Thoracic aorta (tissue), 2 donors: ENCODE results near the gene DCLK3. TPM values are rescaled to one million over a fixed set of nuclear protein-coding genes. Genes with fewer than 3 reads are reported as not detected.

Experiments
- ATAC-seq: fragments of 150-250 bp; one replicate; pipeline ENCODE4 v1.8.0; 2017; ENCODE audit warnings: low read depth; ENCODE audit not compliant: insufficient number of reproducible peaks, low FRiP score
- DNase-seq: peaks from one replicate; pipeline ENCODE4 v3.0.0-alpha.2; 2020; ENCODE audit warnings: low spot score
- H3K27ac ChIP-seq, 2 donors: fragments of 200-600 bp; sonication (generic); 1 replicate in 1 of 2; 2 replicates in 1 of 2; pipeline ENCODE4 v1.5.1; 2016; ENCODE audit warnings: mild to moderate bottlenecking in 2 of 2, moderate library complexity in 2 of 2
- H3K27me3 ChIP-seq: fragments of 200-600 bp; sonication (generic); replicated peaks from 2 replicates; pipeline ENCODE4 v1.6.0; 2016; ENCODE audit warnings: mild to moderate bottlenecking; ENCODE audit not compliant: insufficient read depth
- H3K36me3 ChIP-seq: fragments of 200-600 bp; sonication (generic); one replicate; pipeline ENCODE4 v1.5.1; 2016
- H3K4me1 ChIP-seq, 2 donors: fragments of 200-600 bp; sonication (generic); 1 replicate in 1 of 2; 2 replicates in 1 of 2; pipeline versions ENCODE4 v1.5.1 to v1.6.0; 2016; ENCODE audit warnings: low read depth in 2 of 2, mild to moderate bottlenecking in 1 of 2; ENCODE audit not compliant: control insufficient read depth in 1 of 2
- H3K4me3 ChIP-seq: fragments of 200-600 bp; sonication (generic); 2 replicates; pipeline ENCODE4 v1.5.1; 2016; ENCODE audit warnings: mild to moderate bottlenecking
- H3K9me3 ChIP-seq: fragments of 200-600 bp; sonication (generic); 2 replicates; pipeline ENCODE4 v1.5.1; 2016
- total RNA-seq, 2 donors: library from RNA; depleted of rRNA; stranded (reverse); fragments of >200 nt; gene quantifications; one replicate each; pipeline versions ENCODE4 v1.1.0 to v1.2.3, GENCODE V29; 2016
- TF ChIP-seq, protein P1 (sequence below): fragments of 200-600 bp; sonication (generic); IDR thresholded peaks from one replicate; pipeline ENCODE4 v1.5.1; 2019; ENCODE audit warnings: antibody characterized with exemption

Gene DCLK3
- total RNA-seq, 2 donors from 2014 or later, result 0.14 TPM; not detected in 1

DNA sequence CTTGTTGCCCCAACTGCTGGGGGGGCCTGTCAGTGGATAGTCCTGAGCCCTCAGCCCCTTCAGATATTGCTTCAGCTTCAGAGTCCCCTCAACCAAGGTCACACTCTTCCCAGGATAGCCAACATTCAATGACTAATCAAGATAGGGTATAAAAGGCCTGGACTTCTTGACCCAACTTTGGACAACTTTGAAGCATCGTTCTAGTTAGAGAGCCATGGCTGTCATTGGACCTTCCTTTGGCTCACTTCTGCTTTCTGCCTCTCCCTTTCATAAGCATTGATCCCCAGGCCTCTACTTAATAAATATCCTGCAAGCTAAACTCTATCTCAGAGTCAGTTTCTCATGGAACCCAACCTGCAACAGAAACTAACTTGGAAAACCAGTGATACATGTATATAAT is 31.3 kb upstream of the DCLK3 start:
- no peak overlapping the region for H3K4me3 ChIP-seq
- no peaks in the 10 kb centered on the region for H3K36me3 ChIP-seq
- no peak for DNase-seq
- TF ChIP-seq, protein P1, sequence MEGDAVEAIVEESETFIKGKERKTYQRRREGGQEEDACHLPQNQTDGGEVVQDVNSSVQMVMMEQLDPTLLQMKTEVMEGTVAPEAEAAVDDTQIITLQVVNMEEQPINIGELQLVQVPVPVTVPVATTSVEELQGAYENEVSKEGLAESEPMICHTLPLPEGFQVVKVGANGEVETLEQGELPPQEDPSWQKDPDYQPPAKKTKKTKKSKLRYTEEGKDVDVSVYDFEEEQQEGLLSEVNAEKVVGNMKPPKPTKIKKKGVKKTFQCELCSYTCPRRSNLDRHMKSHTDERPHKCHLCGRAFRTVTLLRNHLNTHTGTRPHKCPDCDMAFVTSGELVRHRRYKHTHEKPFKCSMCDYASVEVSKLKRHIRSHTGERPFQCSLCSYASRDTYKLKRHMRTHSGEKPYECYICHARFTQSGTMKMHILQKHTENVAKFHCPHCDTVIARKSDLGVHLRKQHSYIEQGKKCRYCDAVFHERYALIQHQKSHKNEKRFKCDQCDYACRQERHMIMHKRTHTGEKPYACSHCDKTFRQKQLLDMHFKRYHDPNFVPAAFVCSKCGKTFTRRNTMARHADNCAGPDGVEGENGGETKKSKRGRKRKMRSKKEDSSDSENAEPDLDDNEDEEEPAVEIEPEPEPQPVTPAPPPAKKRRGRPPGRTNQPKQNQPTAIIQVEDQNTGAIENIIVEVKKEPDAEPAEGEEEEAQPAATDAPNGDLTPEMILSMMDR, result no peak
- no peak for ATAC-seq
- no peaks in the 10 kb centered on the region for H3K4me1 ChIP-seq
- H3K27me3 ChIP-seq, result no peaks in the 10 kb centered on the region
- H3K9me3 ChIP-seq, result no peaks in the 10 kb centered on the region
- no peak overlapping the region for H3K27ac ChIP-seq

DNA sequence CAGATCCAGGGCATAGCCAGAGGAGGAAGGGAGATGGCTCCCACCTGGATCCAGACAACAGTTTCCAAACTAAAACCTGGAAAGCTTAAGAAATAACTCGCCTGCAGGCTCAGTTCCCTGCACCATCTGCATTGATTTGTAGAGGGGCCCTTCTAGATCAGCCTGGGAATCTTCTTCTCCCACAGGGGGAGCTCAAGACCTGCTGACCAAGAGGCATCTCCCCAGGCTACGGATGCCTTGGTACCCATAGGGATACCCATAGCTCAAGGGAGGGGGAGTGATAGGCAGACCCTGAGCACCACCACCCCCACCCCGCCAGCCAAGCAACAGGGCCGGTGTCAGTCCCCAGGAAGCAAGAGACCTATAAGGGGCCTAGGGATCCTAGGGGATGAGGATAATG is 28.0 kb upstream of the DCLK3 start:
- Histone ChIP-seq H3K9me3 (no peaks in the 10 kb centered on the region), H3K27ac (no peak overlapping the region), H3K4me3 (no peak overlapping the region), H3K36me3 (no peaks in the 10 kb centered on the region), H3K27me3 (no peaks in the 10 kb centered on the region), H3K4me1 (no peaks in the 10 kb centered on the region)
- ATAC-seq (no peak), DNase-seq (no peak)
- TF ChIP-seq, protein P1, result no peak

DNA sequence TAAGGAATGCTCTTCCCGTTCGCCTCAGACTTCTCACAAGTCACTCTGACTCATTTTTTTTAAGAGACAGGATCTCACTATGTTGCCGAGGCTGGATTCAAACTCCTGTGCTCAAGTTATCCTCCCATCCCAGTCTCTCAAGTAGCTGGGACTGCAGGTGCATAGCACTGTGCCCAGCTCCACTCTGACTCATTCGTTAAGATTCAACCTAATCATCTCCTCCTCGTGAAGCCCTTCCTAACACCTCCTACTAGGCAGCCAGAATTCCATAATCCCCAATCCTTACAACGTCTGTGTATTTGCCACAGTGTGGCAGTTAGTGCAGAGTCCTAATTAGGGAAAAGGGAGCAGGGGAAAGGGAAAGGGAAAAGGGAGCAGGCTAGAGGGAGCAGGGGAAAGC is 26.4 kb upstream of the DCLK3 start:
- Histone ChIP-seq H3K36me3 (no peaks in the 10 kb centered on the region), H3K9me3 (no peaks in the 10 kb centered on the region), H3K27me3 (no peaks in the 10 kb centered on the region), H3K27ac (no peak overlapping the region), H3K4me3 (no peak overlapping the region), H3K4me1 (no peaks in the 10 kb centered on the region)
- DNase-seq (no peak), ATAC-seq (no peak)
- TF ChIP-seq, protein P1, result no peak

DNA sequence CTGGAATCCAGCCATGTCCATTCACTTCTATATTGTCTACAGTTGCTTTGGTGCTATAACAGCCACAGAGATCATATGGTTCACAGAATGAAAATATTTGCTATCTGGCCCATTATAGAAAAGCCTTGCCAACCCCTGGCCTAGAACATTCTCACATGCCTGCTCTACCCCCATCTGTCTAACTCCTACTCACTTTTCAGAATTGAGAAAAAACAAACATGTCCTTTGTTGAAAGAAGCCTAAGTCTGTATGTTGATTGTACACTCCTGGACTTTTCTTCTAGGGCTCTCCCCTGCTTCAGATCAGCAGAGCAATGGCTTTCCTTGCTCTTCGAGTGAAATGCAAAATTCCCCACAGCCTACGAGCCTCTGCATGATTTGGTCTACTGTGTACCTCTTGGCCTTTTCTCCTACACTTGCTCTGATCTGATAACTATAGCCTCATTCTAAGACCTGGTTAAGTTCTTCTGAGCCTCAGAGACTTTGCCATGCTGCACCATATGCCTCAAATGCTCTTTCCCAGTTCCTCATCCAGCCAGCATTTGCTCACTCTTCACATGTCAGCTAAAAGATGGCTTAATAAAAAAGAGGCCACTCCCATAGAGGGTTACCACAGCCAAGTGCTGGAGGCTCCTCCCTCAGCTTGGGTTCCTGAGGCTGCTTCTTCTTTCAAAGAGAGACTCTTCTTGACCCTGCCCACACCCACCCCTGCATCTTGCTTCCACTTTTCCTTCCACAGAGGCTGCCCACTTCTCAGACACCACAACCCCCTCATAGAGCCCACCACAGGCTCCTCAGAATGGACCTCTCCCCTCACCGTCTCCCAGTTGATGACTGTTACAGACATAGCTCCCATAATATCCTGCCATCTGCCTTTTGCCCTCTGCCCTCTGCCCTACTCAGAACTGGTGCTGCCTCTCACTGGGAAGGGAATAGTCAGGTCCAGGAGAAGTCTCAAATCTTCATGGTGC is 22.9 kb upstream of the DCLK3 start:
- no peaks in the 10 kb centered on the region for H3K27me3 ChIP-seq
- TF ChIP-seq, protein P1, result no peak
- H3K4me1 ChIP-seq, result no peaks in the 10 kb centered on the region
- DNase-seq (no peak), ATAC-seq (no peak)
- no peaks in the 10 kb centered on the region for H3K9me3 ChIP-seq
- no peaks in the 10 kb centered on the region for H3K36me3 ChIP-seq
- H3K27ac ChIP-seq, result no peak overlapping the region
- H3K4me3 ChIP-seq, result no peak overlapping the region

DNA sequence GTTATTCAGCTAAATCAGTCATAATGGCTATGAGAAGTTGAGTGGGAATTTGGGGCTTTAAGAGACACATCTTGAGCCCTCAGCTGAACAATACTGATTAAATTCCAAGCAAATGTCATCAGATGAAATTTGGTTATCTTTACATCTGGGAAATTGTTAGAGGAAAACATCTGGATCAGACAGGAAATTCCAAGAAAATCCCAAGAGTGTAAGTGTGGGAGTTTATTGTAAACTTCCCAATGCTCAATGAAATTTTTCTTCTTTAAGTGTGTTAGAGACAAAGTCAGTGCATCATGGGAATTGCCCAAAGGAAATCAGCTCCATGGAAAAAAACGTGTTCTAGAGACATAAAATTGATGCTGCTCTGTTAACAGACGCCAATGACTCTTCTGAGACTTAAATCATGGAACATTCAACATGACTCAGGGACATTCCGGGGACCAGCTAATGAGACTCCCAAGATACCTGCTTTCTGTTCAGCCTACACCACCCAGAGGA is 19.8 kb upstream of the DCLK3 start:
- H3K27me3 ChIP-seq, result no peaks in the 10 kb centered on the region
- no peaks in the 10 kb centered on the region for H3K4me1 ChIP-seq
- H3K36me3 ChIP-seq, result no peaks in the 10 kb centered on the region
- TF ChIP-seq, protein P1, result no peak
- H3K4me3 ChIP-seq, result no peak overlapping the region
- H3K9me3 ChIP-seq, result no peaks in the 10 kb centered on the region
- no peak for DNase-seq
- no peak overlapping the region for H3K27ac ChIP-seq
- ATAC-seq, result no peak
